Activated T-helper 17 cell treated with anti-CD3 and anti-CD28 coated beads, Interleukin-2, amount 50 U/mL, for 72 hours (primary cell): Measurements from ENCODE around the gene TXK. TPM values are rescaled to one million over a fixed set of nuclear protein-coding genes. Genes with fewer than 3 reads are reported as not detected.
"Not testable (repeated sequence)": the region's sequence is repeated elsewhere in the genome, so short reads cannot be mapped to it uniquely, and the experiment has no call there.

Source experiments
- ATAC-seq: fragments of 150-1000 bp; cut with Tn5 transposase; replicated peaks from 2 replicates; pipeline ENCODE4 v1.10.0; 2021; ENCODE audit warnings: mild to moderate bottlenecking, moderate library complexity
- H3K27ac Mint-ChIP-seq: one replicate; pipeline ENCODE4 v1.8.0; 2022; ENCODE audit warnings: mixed read lengths
- H3K27me3 Mint-ChIP-seq: one replicate; pipeline ENCODE4 v1.8.0; 2022; ENCODE audit warnings: mixed read lengths
- H3K36me3 Mint-ChIP-seq: one replicate; pipeline ENCODE4 v1.8.0; 2022; ENCODE audit warnings: low read depth, mild to moderate bottlenecking, mixed read lengths
- H3K4me1 Mint-ChIP-seq: one replicate; pipeline ENCODE4 v1.8.0; 2022; ENCODE audit warnings: mixed read lengths
- H3K4me3 Mint-ChIP-seq: one replicate; pipeline ENCODE4 v1.8.0; 2022; ENCODE audit warnings: mild to moderate bottlenecking, mixed read lengths
- H3K9me3 Mint-ChIP-seq: one replicate; pipeline ENCODE4 v1.8.0; 2022; ENCODE audit warnings: mixed read lengths
- total RNA-seq, 2 donors: library from RNA; stranded (reverse); gene quantifications; one replicate each; pipeline ENCODE4 v1.2.3, GENCODE V29; 2022

Gene TXK
- 10 to 100 TPM; 26.8 to 28.8 TPM for total RNA-seq

GRCh38 chr4:48134081-48134480 is at the start of gene TXK:
Gene TXK, minus strand, starts transcription at chr4:48134250. Its CDS starts 80 bp downstream, at chr4:48134170.
- Mint-ChIP-seq H3K4me1 (peaks cover 58% of the 10 kb centered on the region), H3K27me3 (no peaks in the 10 kb centered on the region)

GRCh38 chr4:48180234-48180633 is 46.2 kb upstream of the TXK start:
- no peaks in the 10 kb centered on the region for H3K36me3 Mint-ChIP-seq

More at GRCh38 chr4:48134081-48134480, at the start of gene TXK:
- Mint-ChIP-seq H3K4me3 (peak within 1 kb of the TSS; percentile 91), H3K36me3 (peaks cover 37% of the 10 kb centered on the region), H3K27ac (peak within 1 kb of the TSS; percentile 93), H3K9me3 (no peaks in the 10 kb centered on the region)
- peak; percentile 55 for ATAC-seq

GRCh38 chr4:48178931-48179330 is 44.9 kb upstream of the TXK start:
- no peaks in the 10 kb centered on the region for H3K27me3 Mint-ChIP-seq
- H3K4me3 Mint-ChIP-seq, result no peak overlapping the region
- peaks cover 5% of the 10 kb centered on the region for H3K9me3 Mint-ChIP-seq
- H3K27ac Mint-ChIP-seq, result no peak overlapping the region
- peaks cover 1% of the 10 kb centered on the region for H3K4me1 Mint-ChIP-seq
- no peak for ATAC-seq
- H3K36me3 Mint-ChIP-seq, result no peaks in the 10 kb centered on the region

More at GRCh38 chr4:48180234-48180633, 46.2 kb upstream of the TXK start:
- Mint-ChIP-seq H3K4me3 (no peak overlapping the region), H3K27ac (no peak overlapping the region), H3K27me3 (no peaks in the 10 kb centered on the region), H3K9me3 (peaks cover 5% of the 10 kb centered on the region), H3K4me1 (no peaks in the 10 kb centered on the region)
- peak; percentile 53 for ATAC-seq

- H3K4me1 Mint-ChIP-seq, result peaks cover 7% of the 10 kb centered on the region
- no peak for ATAC-seq
- no peaks in the 10 kb centered on the region for H3K36me3 Mint-ChIP-seq
- H3K27me3 Mint-ChIP-seq, result no peaks in the 10 kb centered on the region
- H3K27ac Mint-ChIP-seq, result no peak overlapping the region
- no peak overlapping the region for H3K4me3 Mint-ChIP-seq
- H3K9me3 Mint-ChIP-seq, result peaks cover 5% of the 10 kb centered on the region
Observed at GRCh38 chr4:48175806-48176205, 41.8 kb upstream of the TXK start.

DNA sequence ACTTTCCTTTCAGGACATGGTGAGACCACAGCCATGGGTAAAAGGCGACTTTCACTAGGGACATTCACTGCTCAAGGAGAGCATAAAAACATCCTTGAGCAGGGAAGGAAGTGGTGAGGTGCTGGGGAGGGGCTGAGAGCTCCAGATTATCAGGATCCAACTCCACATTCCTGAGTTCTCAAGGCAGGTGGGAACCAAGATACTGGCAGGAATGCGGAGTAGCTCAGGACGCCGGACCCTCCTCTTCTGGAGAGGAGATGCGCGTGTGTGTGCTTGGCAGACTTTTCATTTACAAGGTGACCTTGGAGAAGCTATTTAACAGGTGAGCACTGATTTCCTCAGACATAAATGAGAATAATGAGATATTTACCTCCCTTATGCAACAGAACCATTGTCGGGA is 41.3 kb upstream of the TXK start:
- H3K9me3 Mint-ChIP-seq, result peaks cover 5% of the 10 kb centered on the region
- H3K27me3 Mint-ChIP-seq, result no peaks in the 10 kb centered on the region

GRCh38 chr4:48173056-48173991 is 39.3 kb upstream of the TXK start:
- no peak overlapping the region for H3K4me3 Mint-ChIP-seq
- H3K27me3 Mint-ChIP-seq, result no peaks in the 10 kb centered on the region
- peaks cover 5% of the 10 kb centered on the region for H3K9me3 Mint-ChIP-seq
- ATAC-seq, result peak; percentile 79
- no peaks in the 10 kb centered on the region for H3K36me3 Mint-ChIP-seq
- H3K4me1 Mint-ChIP-seq, result peaks cover 7% of the 10 kb centered on the region
- H3K27ac Mint-ChIP-seq, result peak overlapping the region; percentile 58

More for the DNA sequence above, 41.3 kb upstream of the TXK start:
- ATAC-seq, result no peak
- no peak overlapping the region for H3K27ac Mint-ChIP-seq
- no peaks in the 10 kb centered on the region for H3K36me3 Mint-ChIP-seq
- H3K4me1 Mint-ChIP-seq, result peaks cover 7% of the 10 kb centered on the region
- no peak overlapping the region for H3K4me3 Mint-ChIP-seq

DNA sequence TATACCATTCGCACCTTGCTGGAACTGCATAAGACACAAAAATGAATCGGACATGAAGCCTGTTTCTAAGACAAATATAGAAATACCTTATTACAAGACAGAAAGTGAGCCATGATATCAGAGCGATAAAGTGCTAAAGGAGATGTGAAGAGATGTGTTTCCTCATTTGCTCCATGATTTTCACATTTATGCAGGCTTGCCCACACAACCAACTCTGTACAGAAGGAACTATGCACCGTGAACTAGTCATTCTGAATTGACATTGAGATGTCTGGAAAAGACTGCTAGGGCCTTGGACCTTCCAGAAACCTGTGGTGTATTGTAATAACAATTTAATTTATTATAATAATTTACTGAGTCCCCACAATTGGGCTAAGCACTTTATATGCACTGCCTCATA is 38.6 kb upstream of the TXK start:
- H3K27ac Mint-ChIP-seq, result no peak overlapping the region
- H3K4me1 Mint-ChIP-seq, result peaks cover 14% of the 10 kb centered on the region
- no peak for ATAC-seq
- peaks cover 4% of the 10 kb centered on the region for H3K36me3 Mint-ChIP-seq
- no peaks in the 10 kb centered on the region for H3K27me3 Mint-ChIP-seq
- no peaks in the 10 kb centered on the region for H3K9me3 Mint-ChIP-seq
- no peak overlapping the region for H3K4me3 Mint-ChIP-seq

- H3K4me3 Mint-ChIP-seq, result no peak overlapping the region
- H3K27ac Mint-ChIP-seq, result no peak overlapping the region
- ATAC-seq, result peak; percentile 28
- H3K9me3 Mint-ChIP-seq, result no peaks in the 10 kb centered on the region
- no peaks in the 10 kb centered on the region for H3K27me3 Mint-ChIP-seq
- H3K4me1 Mint-ChIP-seq, result peaks cover 16% of the 10 kb centered on the region
- peaks cover 7% of the 10 kb centered on the region for H3K36me3 Mint-ChIP-seq
Observed at GRCh38 chr4:48169636-48170035, 35.6 kb upstream of the TXK start.

- H3K4me1 Mint-ChIP-seq, result peaks cover 10% of the 10 kb centered on the region
- no peaks in the 10 kb centered on the region for H3K9me3 Mint-ChIP-seq
- peak; percentile 88 for ATAC-seq
- peak overlapping the region; percentile 3 for H3K27ac Mint-ChIP-seq
- H3K27me3 Mint-ChIP-seq, result no peaks in the 10 kb centered on the region
- peaks cover 7% of the 10 kb centered on the region for H3K36me3 Mint-ChIP-seq
- peak overlapping the region; percentile 4 for H3K4me3 Mint-ChIP-seq
Observed at GRCh38 chr4:48167538-48168263, 33.7 kb upstream of the TXK start.

DNA sequence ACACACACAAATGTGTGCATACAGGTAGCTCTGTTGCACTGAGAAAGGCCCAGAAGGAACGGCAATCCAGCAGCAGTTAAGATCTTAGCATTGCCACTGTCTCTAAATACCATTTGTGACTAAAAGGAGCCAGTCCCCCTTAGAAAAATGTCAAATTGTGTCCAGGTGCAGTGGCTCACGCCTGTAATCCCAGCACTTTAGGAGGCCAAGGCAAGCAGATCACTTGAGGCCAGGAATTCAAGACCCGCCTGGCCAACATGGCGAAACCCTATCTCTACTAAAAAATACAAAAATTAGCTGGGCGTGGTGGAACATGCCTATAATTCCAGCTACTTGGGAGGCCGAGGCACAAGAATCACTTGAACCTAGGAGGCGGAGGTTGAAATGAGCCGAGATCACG is 30.5 kb upstream of the TXK start:
- peaks cover 18% of the 10 kb centered on the region for H3K4me1 Mint-ChIP-seq
- H3K27ac Mint-ChIP-seq, H3K4me3 Mint-ChIP-seq, H3K9me3 Mint-ChIP-seq, H3K36me3 Mint-ChIP-seq, ATAC-seq, H3K27me3 Mint-ChIP-seq: not testable (repeated sequence)

DNA sequence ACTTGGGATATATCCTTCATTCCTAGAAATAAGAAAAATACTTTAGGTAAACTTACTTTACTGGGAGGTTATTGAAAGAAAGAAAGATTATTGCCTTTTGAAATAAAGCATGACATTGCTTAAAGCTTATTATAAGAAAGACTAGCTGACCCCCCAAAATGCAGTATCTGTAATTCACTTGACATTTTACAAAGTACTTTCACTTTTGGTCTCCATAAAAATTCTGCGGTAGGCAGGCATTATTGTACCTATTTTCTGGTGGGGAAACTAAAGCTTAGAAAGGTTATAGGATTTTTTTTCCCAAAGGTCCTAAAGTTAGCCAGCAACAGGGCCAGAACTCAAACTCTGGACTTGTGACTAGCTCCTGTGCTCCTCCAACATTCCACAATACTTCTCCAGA is 29.7 kb upstream of the TXK start:
- Mint-ChIP-seq H3K27me3 (no peaks in the 10 kb centered on the region), H3K36me3 (peaks cover 7% of the 10 kb centered on the region), H3K4me1 (peaks cover 18% of the 10 kb centered on the region), H3K9me3 (no peaks in the 10 kb centered on the region), H3K4me3 (no peak overlapping the region), H3K27ac (no peak overlapping the region)
- no peak for ATAC-seq

GRCh38 chr4:48162162-48162561 is 28.1 kb upstream of the TXK start:
- Mint-ChIP-seq H3K4me3 (peak overlapping the region; percentile 2), H3K36me3 (peaks cover 9% of the 10 kb centered on the region), H3K4me1 (peaks cover 9% of the 10 kb centered on the region), H3K9me3 (no peaks in the 10 kb centered on the region), H3K27me3 (no peaks in the 10 kb centered on the region), H3K27ac (no peak overlapping the region)
- peak; percentile 76 for ATAC-seq

- Mint-ChIP-seq H3K4me1 (peaks cover 4% of the 10 kb centered on the region), H3K27ac (no peak overlapping the region)
- ATAC-seq, result no peak
Observed at GRCh38 chr4:48157271-48157670, 23.2 kb upstream of the TXK start.

GRCh38 chr4:48156423-48156822 is 22.4 kb upstream of the TXK start:
- peaks cover 27% of the 10 kb centered on the region for H3K36me3 Mint-ChIP-seq
- H3K4me3 Mint-ChIP-seq, result no peak overlapping the region
- no peaks in the 10 kb centered on the region for H3K9me3 Mint-ChIP-seq
- no peaks in the 10 kb centered on the region for H3K4me1 Mint-ChIP-seq
- ATAC-seq, result no peak
- H3K27me3 Mint-ChIP-seq, result no peaks in the 10 kb centered on the region
- no peak overlapping the region for H3K27ac Mint-ChIP-seq

More at GRCh38 chr4:48157271-48157670, 23.2 kb upstream of the TXK start:
- Mint-ChIP-seq H3K27me3 (no peaks in the 10 kb centered on the region), H3K9me3 (no peaks in the 10 kb centered on the region), H3K36me3 (peaks cover 27% of the 10 kb centered on the region), H3K4me3 (no peak overlapping the region)
